GM18526 (cell line): ENCODE results near the gene PCDHGB5.

Experiments used
- POLR2A ChIP-seq: IDR thresholded peaks from 3 replicates; pipeline ENCODE4 v1.6.1; 2011; ENCODE audit not compliant: insufficient read length; ENCODE audit errors: extremely low read depth

PCDHGB5 gene

GRCh38 chr5:141420855-141421488, 23.2 kb downstream of the PCDHGB5 start, which contains the start of gene PCDHGA11:
Gene PCDHGA11 (plus strand): TSS chr5:141421051. CDS start chr5:141421228, 177 bp downstream.
- TF ChIP-seq POLR2A = no peak

- no peak for TF ChIP-seq POLR2A
Measured at GRCh38 chr5:141421489-141421855, 23.7 kb downstream of the PCDHGB5 start.

- no peak for TF ChIP-seq POLR2A
Measured at GRCh38 chr5:141422742-141423291, 25.1 kb downstream of the PCDHGB5 start.

DNA sequence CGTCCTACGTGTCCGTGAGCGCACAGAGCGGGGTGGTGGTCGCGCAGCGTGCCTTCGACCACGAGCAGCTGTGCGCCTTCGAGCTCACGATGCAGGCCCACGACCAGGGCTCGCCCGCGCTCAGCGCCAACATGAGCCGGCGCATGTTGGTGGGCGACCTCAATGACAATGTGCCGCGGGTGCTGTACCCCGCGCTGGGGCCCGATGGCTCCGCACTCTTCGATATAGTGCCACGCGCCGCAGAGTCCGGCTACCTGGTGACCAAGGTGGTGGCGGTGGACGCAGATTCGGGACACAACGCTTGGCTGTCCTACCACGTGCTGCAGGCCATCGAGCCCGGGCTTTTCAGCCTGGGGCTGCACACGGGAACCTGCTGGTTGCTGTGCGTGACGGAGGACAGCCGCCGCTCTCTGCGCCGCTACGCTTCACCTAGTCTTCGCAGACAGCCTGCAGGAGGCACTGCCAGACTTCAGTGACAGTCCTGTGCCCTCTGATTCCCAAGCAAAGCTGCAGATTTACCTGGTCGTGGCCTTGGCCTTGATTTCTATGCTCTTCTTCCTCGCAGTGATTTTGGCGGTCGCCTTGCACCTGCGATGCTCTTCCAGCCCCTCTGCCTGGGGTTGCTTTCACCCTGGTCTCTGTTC, 30.2 kb downstream of the PCDHGB5 start:
- no peak for TF ChIP-seq POLR2A

- no peak for TF ChIP-seq POLR2A
Measured at GRCh38 chr5:141430332-141431113, 32.8 kb downstream of the PCDHGB5 start, which contains the start of gene PCDHGA12. Gene PCDHGA12 (plus strand): TSS chr5:141430507. CDS start chr5:141430760, 253 bp downstream.

DNA sequence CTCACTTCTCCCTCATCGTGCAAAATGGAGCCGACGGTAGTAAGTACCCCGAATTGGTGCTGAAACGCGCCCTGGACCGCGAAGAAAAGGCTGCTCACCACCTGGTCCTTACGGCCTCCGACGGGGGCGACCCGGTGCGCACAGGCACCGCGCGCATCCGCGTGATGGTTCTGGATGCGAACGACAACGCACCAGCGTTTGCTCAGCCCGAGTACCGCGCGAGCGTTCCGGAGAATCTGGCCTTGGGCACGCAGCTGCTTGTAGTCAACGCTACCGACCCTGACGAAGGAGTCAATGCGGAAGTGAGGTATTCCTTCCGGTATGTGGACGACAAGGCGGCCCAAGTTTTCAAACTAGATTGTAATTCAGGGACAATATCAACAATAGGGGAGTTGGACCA, 33.5 kb downstream of the PCDHGB5 start:
- no peak for TF ChIP-seq POLR2A

DNA sequence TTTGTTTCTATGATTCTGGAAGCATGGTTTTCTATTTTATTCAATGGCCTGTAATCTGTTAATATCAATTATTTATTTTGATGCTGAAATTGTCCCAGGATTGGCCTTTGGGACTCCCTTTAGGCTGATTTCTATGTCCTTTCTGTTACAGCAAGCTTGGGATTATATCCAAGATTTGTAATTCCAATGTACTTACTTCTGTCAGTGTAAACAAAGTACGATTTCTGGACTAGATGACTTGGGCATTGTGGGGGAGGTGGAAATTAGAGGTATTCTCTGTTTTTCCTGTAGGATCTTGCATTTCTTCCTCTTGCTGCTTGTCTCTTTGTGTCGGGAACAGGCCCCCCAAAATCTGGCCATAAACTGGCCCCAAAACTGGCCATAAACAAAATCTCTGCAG, 36.3 kb downstream of the PCDHGB5 start:
- no peak for TF ChIP-seq POLR2A

- TF ChIP-seq POLR2A = no peak
Measured at GRCh38 chr5:141437221-141437620, 39.5 kb downstream of the PCDHGB5 start.

DNA sequence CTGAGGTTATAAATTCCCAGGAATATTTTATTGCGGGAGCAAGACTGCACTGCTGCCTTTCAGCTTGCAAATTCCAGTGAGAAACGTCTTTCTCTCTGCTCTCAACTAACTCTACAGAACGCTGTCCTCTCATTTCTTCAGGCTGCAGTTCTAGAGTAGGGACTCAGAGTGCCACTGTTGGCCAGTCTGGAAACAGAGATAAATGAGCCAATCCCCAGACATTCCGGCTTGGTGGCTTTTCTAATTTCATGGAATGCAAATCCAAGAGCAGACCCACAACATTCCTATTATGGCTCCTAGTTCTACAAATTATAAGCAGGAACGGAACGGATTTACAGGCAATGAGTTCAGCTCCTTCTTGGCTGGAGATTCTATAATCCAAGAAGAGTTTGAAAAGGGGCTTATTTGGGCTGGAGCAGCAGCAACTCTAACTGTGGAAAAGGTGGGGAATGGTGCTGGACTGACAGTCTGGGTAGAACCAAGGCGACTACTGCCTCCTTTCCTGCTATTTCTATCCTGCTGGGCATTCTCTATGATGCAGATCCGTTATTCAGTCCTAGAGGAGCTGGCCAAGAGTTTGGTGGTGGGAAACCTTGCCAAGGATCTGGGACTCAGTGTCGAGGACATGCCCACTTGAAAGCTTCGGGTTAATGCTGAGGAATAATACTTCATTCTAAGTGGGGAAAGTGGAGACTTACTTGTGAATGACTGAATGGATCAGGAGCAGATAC, 41.8 kb downstream of the PCDHGB5 start:
- TF ChIP-seq POLR2A = no peak

- TF ChIP-seq POLR2A = no peak
Measured at GRCh38 chr5:141440341-141440740, 42.6 kb downstream of the PCDHGB5 start.

- TF ChIP-seq POLR2A = no peak
Measured at GRCh38 chr5:141441571-141442170, 43.9 kb downstream of the PCDHGB5 start.
